Measurements from ENCODE around the gene GLIPR2. TPM values are rescaled to one million over a fixed set of nuclear protein-coding genes. Genes with fewer than 3 reads are reported as not detected.
"Not testable (repeated sequence)": the region's sequence is repeated elsewhere in the genome, so short reads cannot be mapped to it uniquely, and the experiment has no call there.

The GLIPR2 gene, protein sequence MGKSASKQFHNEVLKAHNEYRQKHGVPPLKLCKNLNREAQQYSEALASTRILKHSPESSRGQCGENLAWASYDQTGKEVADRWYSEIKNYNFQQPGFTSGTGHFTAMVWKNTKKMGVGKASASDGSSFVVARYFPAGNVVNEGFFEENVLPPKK
- total RNA-seq, result 10 to 100 TPM; 26.0 to 33.3 TPM
- long read RNA-seq, transcript GLIPR2-202 (5 exons, 1,890 nt), result major isoform, 33 of 40 reads
- long read RNA-seq, partial matches to known transcripts, result 1 of 40 reads
- long read RNA-seq, other reads (novel, unspliced or antisense), result 5 of 40 reads

DNA sequence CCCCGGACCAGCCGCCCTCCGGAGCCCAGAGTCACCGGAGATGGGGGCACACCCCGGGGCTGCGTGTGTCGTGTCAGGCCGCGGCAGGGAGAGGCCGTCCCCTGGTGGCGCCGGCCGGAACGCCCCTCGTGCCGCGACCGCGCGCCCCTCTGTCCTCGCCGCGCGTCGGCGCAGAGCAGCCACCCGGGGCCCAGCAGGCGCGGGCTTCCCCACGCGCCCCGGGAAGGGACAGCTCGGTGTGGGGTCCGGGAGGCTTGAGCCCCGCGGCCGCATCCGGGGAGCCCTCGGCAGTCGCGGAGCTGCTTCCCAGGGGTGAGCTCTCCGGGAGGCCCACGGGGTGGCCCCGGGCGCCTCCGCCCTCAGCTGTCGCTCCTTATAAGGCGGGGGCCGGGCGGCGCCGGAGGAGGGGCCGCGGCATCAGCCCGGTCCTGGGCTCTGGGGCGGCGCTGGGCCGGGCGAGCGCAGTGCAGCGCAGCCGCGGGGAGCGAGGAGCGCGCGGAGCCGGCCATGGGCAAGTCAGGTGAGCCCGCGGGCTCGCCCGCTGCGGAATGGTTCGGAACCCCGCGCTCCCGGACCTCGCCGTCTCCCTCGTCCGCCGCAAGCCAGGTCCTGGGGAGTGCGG is at the start of gene GLIPR2:
Gene GLIPR2 (plus strand): TSS at position 462 of the 622 bp plus-strand sequence. CDS start 46 bp downstream, at position 508.
- intact Hi-C loops (cut with DNase I, micrococcal nuclease), result no loop called here

DNA sequence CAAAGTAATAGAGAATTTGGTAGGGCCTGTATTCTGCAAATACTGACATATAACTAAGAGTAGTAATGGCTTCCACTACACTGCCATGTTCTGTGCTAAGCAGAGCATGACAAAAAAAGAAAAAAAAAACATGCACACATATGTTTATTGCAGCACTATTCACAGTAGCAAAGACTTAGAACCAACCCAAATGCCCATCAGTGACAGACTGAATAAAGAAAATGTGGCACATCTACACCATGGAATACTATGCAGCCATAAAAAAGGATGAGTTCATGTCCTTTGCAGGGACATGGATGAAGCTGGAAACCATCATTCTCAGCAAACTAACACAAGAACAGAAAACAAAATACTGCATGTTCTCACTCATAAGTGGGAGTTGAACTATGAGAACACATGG is 49.5 kb upstream of the GLIPR2 start:
- ATAC-seq; DNase-seq; intact Hi-C loops (cut with DNase I, micrococcal nuclease): not testable (repeated sequence)

More for the DNA sequence above, at the start of gene GLIPR2:
- DNase-seq (peak; percentile 81 to 89), ATAC-seq (peak; percentile 94)

- ATAC-seq (no peak), DNase-seq (no peak)
- intact Hi-C loops (cut with DNase I, micrococcal nuclease), result no loop called here
These were observed 48.5 kb upstream of the GLIPR2 start for GRCh38 chr9:36088020-36088419.

GRCh38 chr9:36091026-36091953 is 45.2 kb upstream of the GLIPR2 start:
- intact Hi-C loops (cut with DNase I, micrococcal nuclease), result no loop called here
- ATAC-seq (peak; percentile 94), DNase-seq (peak; percentile 64 to 81)

DNA sequence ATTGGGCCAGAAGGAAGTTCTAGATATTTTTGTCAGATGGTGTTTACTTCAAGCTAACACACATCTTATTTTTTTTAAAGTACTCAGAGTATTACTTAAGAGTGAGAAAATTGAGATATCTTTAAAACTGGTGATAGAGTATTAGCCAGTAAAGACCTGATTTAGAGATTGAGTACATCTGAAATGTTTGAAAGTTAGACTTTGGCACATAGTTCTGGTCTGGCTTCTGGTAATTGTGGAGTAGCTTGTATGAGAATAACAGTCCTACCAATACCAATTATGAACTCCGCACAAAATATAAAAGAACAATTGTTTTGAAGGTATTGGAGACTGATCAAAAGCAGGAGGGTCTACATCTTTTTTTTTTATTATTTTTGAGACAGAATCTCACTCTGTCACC is 44.5 kb upstream of the GLIPR2 start:
- ATAC-seq, result no peak
- intact Hi-C loops (cut with DNase I, micrococcal nuclease), result no loop called here
- no peak for DNase-seq

DNA sequence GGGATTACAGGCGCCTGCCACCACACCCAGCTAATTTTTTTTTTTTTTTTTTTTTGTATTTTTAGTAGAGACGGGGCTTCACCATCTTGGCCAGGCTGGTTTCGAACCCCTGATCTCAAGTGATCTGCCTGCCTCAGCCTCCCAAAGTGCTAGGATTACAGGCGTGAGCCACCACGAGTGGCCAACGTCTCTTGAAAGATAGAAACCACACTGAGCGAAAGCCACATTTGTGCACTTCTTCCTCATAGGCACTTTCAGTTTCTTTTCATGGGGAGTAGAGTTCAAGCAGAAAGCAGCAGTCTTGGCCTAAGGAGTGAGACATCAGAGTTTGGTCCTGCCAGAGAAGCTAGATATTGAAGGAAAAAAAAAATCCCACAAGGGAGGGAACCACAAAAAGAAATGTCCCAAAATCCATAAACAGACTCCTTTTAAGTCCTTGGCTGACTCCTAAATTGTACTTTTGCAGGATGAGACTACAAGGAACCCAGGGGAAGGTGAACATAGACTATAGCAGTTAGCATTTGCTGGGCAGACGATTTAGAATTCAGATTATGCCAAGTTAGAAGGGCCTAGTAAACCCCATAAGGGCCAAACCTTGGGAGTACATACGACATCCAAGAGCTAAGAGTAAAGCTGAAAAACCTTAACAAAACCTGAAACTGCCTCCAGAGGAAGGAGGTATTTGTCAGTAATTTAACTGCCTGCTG is 43.9 kb upstream of the GLIPR2 start:
- intact Hi-C loops (cut with DNase I, micrococcal nuclease), result no loop called here
- peak; percentile 16 to 36 for DNase-seq
- ATAC-seq, result peak; percentile 71

- DNase-seq (no peak), ATAC-seq (no peak)
- intact Hi-C loops (cut with DNase I, micrococcal nuclease), result no loop called here
These were observed 43.1 kb upstream of the GLIPR2 start for GRCh38 chr9:36093384-36093783.

- ATAC-seq, result no peak
These were observed 36.8 kb upstream of the GLIPR2 start for GRCh38 chr9:36099718-36100117.

GRCh38 chr9:36100532-36100931 is 36.0 kb upstream of the GLIPR2 start:
- ATAC-seq, result no peak
- DNase-seq, result no peak
- intact Hi-C loops (cut with DNase I, micrococcal nuclease), result no loop called here

More at GRCh38 chr9:36099718-36100117, 36.8 kb upstream of the GLIPR2 start:
- DNase-seq, result no peak
- intact Hi-C loops (cut with DNase I, micrococcal nuclease), result no loop called here

- intact Hi-C loops (cut with DNase I, micrococcal nuclease), result no loop called here
- ATAC-seq, result peak; percentile 56
- DNase-seq, result no peak
These were observed 34.4 kb upstream of the GLIPR2 start for GRCh38 chr9:36101916-36102741.

- intact Hi-C loops (cut with DNase I, micrococcal nuclease), result loop anchor here in 1 of 2 donors (1.0 kb wide), 1 partner anchor 63 kb away; no protein-coding TSS in a partner anchor
- DNase-seq, result peak; percentile 86 to 93
- ATAC-seq, result peak; percentile 99
These were observed 33.6 kb upstream of the GLIPR2 start for GRCh38 chr9:36102742-36103495.

DNA sequence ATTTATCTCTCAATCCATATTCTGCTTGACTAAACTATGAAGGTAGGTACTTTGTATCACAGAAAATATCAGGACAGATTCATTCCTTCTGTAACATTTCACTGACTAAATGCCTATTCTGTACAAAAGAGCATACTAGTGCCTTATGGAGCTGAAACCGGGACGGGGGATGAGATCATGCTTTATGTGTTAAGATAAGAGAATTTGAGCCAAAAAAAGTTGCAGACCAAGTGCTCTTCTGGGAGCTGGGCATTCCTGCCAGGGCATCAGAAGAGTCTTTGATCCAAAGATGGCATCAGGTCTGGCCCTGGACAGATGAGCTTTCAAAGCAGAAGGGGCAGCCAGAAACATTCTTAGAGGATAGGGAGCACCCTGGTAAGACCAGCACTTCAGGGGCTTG is 27.5 kb upstream of the GLIPR2 start:
- DNase-seq (no peak), ATAC-seq (no peak)
- intact Hi-C loops (cut with DNase I, micrococcal nuclease), result no loop called here

DNA sequence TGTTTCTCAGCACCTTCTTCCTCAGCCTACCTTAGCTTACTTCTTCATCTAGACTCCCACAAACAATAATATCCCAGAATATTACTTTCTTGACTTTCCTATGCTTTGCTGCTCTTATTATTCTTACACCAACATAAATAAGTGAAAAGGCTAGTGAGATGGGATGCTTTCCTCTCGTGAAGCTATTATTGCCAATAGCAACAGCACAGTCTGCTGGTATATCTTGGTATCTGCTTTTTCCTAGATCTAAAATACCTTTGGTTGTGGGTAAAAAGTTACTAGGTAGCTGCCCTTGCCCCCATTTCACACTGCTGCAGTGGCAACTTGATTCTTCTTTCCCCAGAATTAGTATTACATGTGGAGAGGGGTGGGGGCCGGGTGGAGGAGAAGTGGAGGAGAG is 26.1 kb upstream of the GLIPR2 start:
- intact Hi-C loops (cut with DNase I, micrococcal nuclease), result no loop called here
- ATAC-seq, result no peak
- no peak for DNase-seq

DNA sequence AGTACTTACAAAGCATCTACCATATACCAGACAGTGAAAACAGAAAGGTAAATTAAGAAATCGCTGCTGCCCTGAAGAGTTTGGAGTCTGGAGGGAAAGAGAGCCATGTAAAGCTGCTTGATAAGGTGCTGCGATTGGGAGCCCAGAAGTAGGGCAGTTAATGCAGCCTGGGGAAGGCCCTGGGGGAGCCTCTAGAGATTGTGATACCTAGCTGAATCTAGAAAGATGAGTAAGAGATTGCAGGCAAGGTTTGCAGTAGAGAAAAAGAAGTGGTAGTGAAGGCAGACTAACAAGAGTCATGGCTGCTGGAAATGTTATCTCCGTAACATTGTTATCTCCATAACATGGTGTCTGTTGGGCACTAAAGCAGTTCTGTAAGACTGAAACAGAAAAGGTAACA is 24.0 kb upstream of the GLIPR2 start:
- no peak for ATAC-seq
- intact Hi-C loops (cut with DNase I, micrococcal nuclease), result no loop called here
- DNase-seq, result no peak

DNA sequence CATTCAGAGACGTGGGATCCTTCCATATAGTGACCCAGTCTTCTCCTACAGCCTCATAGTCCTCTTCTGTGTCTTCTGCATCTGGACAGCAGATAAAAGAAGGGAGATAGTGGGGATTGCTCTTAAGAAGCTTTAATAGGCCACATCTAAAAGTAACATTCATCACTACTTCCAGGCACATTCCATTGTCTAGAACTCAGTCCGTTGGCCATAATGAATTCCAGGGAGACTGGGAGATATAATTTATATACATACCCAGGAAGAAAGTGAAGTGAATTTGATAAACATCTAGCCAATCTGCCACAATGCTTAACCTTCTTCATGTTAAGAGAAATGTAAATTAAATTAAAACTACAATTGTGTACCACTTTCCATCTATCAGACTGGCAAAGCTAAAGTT is 22.5 kb upstream of the GLIPR2 start:
- intact Hi-C loops (cut with DNase I, micrococcal nuclease), result no loop called here
- ATAC-seq (no peak), DNase-seq (no peak)

DNA sequence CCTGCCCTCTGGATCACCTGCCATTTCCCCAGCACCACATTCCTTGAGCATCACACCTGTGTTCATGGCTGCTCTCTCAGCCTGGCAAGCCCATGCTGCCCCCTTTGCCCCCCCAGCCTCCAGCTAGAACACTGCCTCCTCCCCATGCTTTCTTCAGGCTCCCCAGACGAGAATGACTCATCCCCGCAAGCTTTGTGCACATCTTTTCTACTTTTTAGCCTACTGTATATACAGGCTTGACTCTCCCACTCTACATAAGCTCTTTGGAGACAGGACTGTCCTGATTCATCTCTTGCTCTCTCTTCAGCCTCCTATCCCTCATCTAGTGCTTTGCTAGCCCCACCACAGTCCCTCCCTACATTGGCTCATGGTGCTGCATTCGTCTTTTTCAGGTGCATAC is 19.9 kb upstream of the GLIPR2 start:
- ATAC-seq (no peak), DNase-seq (no peak)
- intact Hi-C loops (cut with DNase I, micrococcal nuclease), result no loop called here

DNA sequence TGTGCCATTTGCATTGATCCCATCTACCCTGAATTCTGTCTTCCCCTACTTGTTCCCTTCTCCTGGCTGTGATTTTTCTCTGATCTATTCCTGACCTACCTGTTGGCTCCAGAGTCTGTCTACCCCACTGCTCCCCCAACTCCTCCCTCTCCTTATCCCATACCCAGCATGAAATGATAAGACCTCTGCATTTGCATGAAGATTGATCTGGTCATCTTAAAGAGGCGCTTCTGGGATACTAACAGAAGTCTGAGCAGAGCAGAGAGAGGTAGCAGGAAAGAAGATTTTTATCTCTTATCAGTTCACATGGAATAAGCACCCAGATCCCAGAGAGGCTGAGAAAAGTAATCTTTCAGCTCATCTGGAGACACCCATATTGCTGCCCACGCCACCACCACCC is 18.3 kb upstream of the GLIPR2 start:
- intact Hi-C loops (cut with DNase I, micrococcal nuclease), result no loop called here
- DNase-seq (no peak), ATAC-seq (no peak)
